ENCODE results near the gene PIP4K2C. TPM values are rescaled to one million over a fixed set of nuclear protein-coding genes. Genes with fewer than 3 reads are reported as not detected.
"Not testable (repeated sequence)": the region's sequence is repeated elsewhere in the genome, so short reads cannot be mapped to it uniquely, and the experiment has no call there.

PIP4K2C gene
- total RNA-seq, 1 donor from 2014 or later = 35.8 TPM

GRCh38 chr12:57586128-57586527 lies 4.9 kb upstream of the PIP4K2C start:
- no peak for ATAC-seq

DNA sequence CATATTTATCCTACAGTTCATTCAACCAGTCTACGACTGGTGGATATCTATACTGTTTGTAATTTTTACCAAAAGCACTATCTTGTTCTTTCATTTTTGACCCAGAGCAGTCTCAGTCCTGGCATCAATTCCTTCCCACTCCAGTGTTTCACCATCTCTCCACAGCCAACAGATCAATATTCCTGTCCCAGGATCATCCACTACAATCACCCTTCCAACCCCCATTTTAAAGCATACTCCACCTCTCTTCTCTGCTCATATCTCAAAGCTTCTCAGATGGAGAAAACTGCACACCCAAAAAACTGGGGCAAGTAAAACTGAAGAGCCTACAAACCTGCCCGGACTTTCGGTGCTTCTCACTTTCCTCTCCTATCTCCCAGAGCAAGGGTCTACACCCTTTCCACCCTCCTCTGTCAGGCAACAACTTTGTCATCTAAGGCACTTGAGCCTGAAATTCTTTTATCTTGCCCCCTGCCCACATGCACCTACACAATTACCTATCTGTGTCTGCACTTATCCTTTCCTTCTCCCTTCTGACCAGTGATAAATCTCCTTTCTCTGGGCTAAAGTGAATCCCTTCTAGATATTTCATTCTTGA lies 4.1 kb upstream of the PIP4K2C start:
- no peak for ATAC-seq

- not testable (repeated sequence) for ATAC-seq
Observed at GRCh38 chr12:57588951-57589610, 1.9 kb upstream of the PIP4K2C start.

- ATAC-seq = no peak
Observed at GRCh38 chr12:57590479-57590863, 521 bp upstream of the PIP4K2C start.

GRCh38 chr12:57591782-57592325 lies 862 bp downstream of the PIP4K2C start:
- no peak for ATAC-seq

GRCh38 chr12:57592551-57593165 lies 1.7 kb downstream of the PIP4K2C start:
- ATAC-seq = no peak

GRCh38 chr12:57593187-57593586 lies 2.2 kb downstream of the PIP4K2C start:
- no peak for ATAC-seq

GRCh38 chr12:57600395-57600794 lies 9.4 kb downstream of the PIP4K2C start:
- ATAC-seq = no peak

DNA sequence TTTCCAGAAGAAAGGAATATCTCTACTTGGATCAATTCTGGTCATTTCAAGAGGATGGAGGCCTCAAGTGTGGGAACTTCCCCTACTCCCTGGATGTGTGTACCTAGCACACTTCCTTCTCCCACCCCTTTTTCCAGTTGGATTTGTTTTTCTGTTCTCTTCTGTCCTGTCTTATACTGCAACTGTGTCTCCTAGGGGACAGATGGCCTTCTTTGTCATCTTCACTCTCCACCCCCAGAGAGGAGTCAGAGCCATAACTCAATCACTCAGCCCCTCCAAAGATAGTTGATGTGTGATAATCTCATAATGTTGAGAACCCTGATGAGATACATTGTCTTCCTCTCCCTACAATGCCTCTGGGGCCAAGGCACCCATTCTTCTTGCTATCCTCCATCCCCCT lies 11.6 kb downstream of the PIP4K2C start:
- ATAC-seq = no peak

GRCh38 chr12:57603324-57603723 lies 12.3 kb downstream of the PIP4K2C start:
- no peak for ATAC-seq

- no peak for ATAC-seq
Observed at GRCh38 chr12:57603815-57604453, 12.9 kb downstream of the PIP4K2C start.

- peak; percentile 22 for ATAC-seq
Observed at GRCh38 chr12:57604454-57604991, 13.5 kb downstream of the PIP4K2C start, which contains the start of gene DTX3. TSS of gene DTX3 (plus strand) at chr12:57604824. CDS start at chr12:57606518, 1,694 bp downstream.

DNA sequence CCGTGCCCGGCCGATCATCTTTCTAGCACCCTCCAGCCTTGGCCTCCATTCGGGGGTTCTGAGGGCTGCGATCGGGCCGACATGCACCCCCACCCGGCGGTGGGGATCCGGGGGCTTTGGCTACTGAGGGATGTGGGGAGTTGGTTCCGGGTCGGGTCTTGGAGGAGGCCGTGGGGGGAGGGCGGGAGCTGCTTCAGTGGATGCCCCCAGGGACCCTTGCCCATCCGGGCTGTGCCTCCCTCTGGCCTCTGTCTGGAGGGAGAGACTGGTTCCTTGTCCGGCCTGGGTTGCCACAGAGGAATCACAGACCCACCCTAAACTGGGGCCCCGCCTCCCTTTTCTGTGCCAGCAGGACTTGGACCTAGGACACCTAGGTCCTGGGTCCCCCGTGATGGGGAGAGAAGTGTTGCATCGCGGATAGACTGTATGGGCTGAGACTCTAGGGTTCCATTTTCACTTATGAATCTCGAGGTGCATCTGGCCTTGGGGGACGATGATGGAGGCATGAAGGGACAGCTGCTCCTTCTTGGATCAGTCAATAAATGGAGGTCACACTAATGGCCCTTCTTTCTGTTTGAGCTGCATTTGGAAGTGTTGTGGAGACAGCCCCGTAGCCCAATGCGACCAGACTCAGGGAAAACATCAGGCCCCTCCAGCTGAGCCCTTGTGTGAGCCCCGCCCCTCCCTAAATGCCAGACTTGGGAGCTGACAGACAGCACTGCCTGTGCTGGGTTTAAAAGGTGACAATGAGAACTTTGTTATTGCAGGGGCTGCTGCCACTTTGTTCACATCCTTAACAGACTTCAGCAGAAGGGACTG lies 14.2 kb downstream of the PIP4K2C start:
- peak; percentile 11 for ATAC-seq

- no peak for ATAC-seq
Observed at GRCh38 chr12:57605811-57606311, 14.9 kb downstream of the PIP4K2C start.

DNA sequence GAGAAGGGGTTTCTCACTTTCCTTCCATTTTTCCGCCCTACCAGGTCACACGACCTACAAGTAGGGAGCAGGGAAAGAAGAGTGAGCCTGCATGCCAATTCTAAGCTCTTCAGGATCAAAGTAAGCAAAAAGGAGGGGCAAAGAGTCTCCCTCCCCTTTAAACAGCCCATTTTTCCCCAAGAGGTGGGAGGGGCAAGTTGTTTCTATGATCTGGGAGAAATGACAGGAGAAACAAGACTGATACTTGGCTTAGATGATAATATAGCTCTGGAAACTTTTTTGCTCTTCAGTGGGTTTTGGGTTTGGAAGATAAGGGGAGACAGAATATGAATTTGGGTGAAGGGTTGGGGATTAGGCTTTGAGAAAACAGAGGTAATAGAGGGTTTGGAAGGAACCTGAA lies 15.4 kb downstream of the PIP4K2C start:
- ATAC-seq = no peak

GRCh38 chr12:57606821-57607220 lies 15.8 kb downstream of the PIP4K2C start:
- ATAC-seq = no peak

DNA sequence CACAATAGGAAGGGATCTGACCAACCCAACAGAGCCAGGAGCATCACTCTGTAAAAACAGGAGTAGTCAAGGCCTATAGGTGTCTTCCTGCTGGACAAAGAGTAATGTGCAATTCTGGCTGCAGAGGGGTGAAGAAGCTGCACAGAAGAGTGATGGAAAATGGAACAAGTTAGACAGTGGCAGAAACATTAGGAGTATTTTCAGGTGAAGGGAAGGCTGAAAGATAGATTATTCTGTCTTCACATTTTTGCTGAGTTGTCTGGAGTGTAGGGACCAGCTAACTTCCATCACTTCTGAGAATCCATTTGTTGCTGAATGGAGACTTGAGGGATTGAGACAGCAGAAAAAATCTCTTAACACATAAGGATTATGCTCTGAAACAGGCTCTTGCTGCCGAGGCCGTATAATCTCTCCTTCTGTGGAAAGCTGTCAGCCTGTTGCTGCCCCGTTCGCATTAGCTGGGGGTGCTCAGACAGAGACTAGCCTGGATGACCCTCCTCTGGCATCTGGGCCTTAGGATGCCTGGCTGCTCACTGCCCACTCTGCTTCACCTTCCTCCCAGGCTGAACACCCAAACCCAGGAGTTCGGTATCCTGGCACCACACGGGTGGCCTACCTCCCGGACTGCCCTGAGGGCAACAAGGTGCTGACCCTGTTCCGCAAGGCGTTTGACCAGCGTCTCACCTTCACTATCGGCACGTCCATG lies 17.1 kb downstream of the PIP4K2C start:
- ATAC-seq = no peak

DNA sequence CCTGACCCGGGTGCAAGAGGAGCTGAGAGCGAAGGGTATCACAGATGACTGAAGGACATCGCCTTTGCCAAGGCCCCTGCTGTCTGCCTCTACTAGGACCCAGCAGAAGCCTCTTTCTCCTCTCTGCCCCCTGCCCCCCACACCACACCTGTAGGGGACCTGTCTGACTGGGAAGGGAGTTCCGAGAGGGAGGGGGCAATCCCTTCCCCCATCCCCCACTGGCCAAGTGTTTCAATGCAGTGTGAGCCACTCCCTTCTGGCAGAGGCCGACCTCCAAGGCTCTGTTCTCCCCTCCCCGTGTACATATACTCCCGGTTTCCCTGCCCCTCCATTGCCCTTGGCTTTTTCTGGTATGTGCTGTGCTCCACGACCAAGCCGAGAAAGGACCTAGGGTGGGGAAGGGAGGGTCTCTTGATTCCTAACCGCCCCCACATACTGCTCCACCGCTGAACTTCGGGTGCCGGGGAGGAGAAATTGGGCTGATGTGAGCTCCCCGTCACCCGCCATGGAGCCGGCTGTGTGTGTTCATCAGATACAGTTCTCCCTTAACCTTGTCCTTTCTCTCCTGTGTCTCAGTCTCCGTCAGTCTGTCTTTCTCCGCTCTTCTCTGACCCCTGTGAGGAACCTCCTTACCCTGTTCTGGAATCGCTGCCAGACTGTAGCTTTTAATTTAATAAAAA lies 18.2 kb downstream of the PIP4K2C start:
- no peak for ATAC-seq

- ATAC-seq = no peak
Observed at GRCh38 chr12:57609781-57610553, 19.0 kb downstream of the PIP4K2C start.
